OCI-LY1 (cell line): ENCODE measurements around the gene HOXA3.

Experiments
- H2AFZ ChIP-seq: fragments of 200-600 bp; sonication (generic), shearing (Covaris generic); 2 replicates; pipeline ENCODE4 v1.6.0; 2014; ENCODE audit warnings: antibody characterized with exemption, mild to moderate bottlenecking, low read length
- H3F3A ChIP-seq: fragments of 200-600 bp; sonication (generic), shearing (Covaris generic); 2 replicates; pipeline ENCODE4 v1.6.0; 2014; ENCODE audit warnings: mild to moderate bottlenecking, antibody characterized with exemption, low read length, moderate library complexity; ENCODE audit not compliant: insufficient read depth
- H3K27ac ChIP-seq: fragments of 200-600 bp; sonication (generic); 2 replicates; pipeline ENCODE4 v1.5.1; 2014; ENCODE audit warnings: low read length, mixed run types, mild to moderate bottlenecking, low read depth; ENCODE audit not compliant: poor library complexity, severe bottlenecking
- H3K27me3 ChIP-seq: fragments of 200-600 bp; sonication (generic); 2 replicates; pipeline ENCODE4 v1.6.0; 2014; ENCODE audit warnings: antibody characterized with exemption, mild to moderate bottlenecking, low read length, moderate library complexity; ENCODE audit not compliant: insufficient read depth
- H3K36me3 ChIP-seq: fragments of 200-600 bp; sonication (generic); 2 replicates; pipeline ENCODE4 v1.6.1; 2014; ENCODE audit warnings: mild to moderate bottlenecking, antibody characterized with exemption, low read length, moderate library complexity, mixed read lengths; ENCODE audit not compliant: insufficient read depth
- H3K4me1 ChIP-seq: fragments of 200-600 bp; sonication (generic); 2 replicates; pipeline ENCODE4 v1.5.1; 2014; ENCODE audit warnings: mild to moderate bottlenecking, low read length, moderate library complexity; ENCODE audit not compliant: insufficient read depth, severe bottlenecking
- H3K4me2 ChIP-seq: fragments of 200-600 bp; sonication (generic), shearing (Covaris generic); 2 replicates; pipeline ENCODE4 v1.6.1; 2014; ENCODE audit warnings: low read length
- H3K4me3 ChIP-seq: fragments of 200-600 bp; sonication (generic); 2 replicates; pipeline ENCODE4 v1.5.1; 2014; ENCODE audit warnings: low read length, low read depth, mild to moderate bottlenecking, mixed read lengths; ENCODE audit not compliant: poor library complexity, severe bottlenecking
- H3K79me2 ChIP-seq: fragments of 200-600 bp; shearing (Covaris generic); 2 replicates; pipeline ENCODE4 v1.6.1; 2016; ENCODE audit warnings: mixed run types, low read length, mixed read lengths; ENCODE audit not compliant: insufficient read depth
- H3K9ac ChIP-seq: fragments of 200-600 bp; sonication (generic), shearing (Covaris generic); 2 replicates; pipeline ENCODE4 v1.6.1; 2014; ENCODE audit warnings: mild to moderate bottlenecking, low read length, mixed read lengths
- H3K9me2 ChIP-seq: fragments of 200-600 bp; sonication (generic), shearing (Covaris generic); 2 replicates; pipeline ENCODE4 v1.6.1; 2014; ENCODE audit warnings: low read depth, mild to moderate bottlenecking, low read length, mixed read lengths
- H3K9me3 ChIP-seq: fragments of 200-600 bp; shearing (Covaris generic); 2 replicates; pipeline ENCODE4 v1.6.1; 2014; ENCODE audit warnings: low read length, mixed read lengths
- H4K20me1 ChIP-seq: fragments of 200-600 bp; sonication (generic), shearing (Covaris generic); 2 replicates; pipeline ENCODE4 v1.6.0; 2016; ENCODE audit warnings: mild to moderate bottlenecking, low read length; ENCODE audit not compliant: insufficient read depth
- CTCF ChIP-seq: fragments of 200-600 bp; sonication (generic), shearing (Covaris generic); IDR thresholded peaks from 2 replicates; pipeline ENCODE4 v1.5.1; 2017; ENCODE audit warnings: mild to moderate bottlenecking, antibody characterized with exemption, low read length, moderate library complexity, mixed read lengths
- EZH2 ChIP-seq: fragments of 200-600 bp; sonication (generic), shearing (Covaris generic); IDR thresholded peaks from 2 replicates; pipeline ENCODE4 v1.8.0; 2017; ENCODE audit warnings: borderline replicate concordance, mixed run types, mild to moderate bottlenecking, antibody characterized with exemption, low read length, moderate library complexity, mixed read lengths

Gene HOXA3

GRCh38 chr7:27114881-27115220 is 37.5 kb downstream of the HOXA3 start:
- no peaks in the 10 kb centered on the region for H3K9me2 ChIP-seq
- H3K4me2 ChIP-seq: no peak overlapping the region
- no peak overlapping the region for H3K9ac ChIP-seq
- no peaks in the 10 kb centered on the region for H3K4me1 ChIP-seq
- no peaks in the 10 kb centered on the region for H3K36me3 ChIP-seq
- H3K27me3 ChIP-seq: no peaks in the 10 kb centered on the region
- no peak overlapping the region for H3K27ac ChIP-seq
- no peaks in the 10 kb centered on the region for H3F3A ChIP-seq
- H2AFZ ChIP-seq: no peak overlapping the region
- H3K4me3 ChIP-seq: no peak overlapping the region
- H4K20me1 ChIP-seq: no peaks in the 10 kb centered on the region
- H3K79me2 ChIP-seq: no peaks in the 10 kb centered on the region
- H3K9me3 ChIP-seq: no peaks in the 10 kb centered on the region
- TF ChIP-seq CTCF (no peak), EZH2 (no peak)

- Histone ChIP-seq H4K20me1 (no peaks in the 10 kb centered on the region), H3K27me3 (no peaks in the 10 kb centered on the region), H3K4me1 (no peaks in the 10 kb centered on the region), H2AFZ (no peak overlapping the region), H3K9me3 (no peaks in the 10 kb centered on the region), H3K27ac (no peak overlapping the region), H3K9me2 (no peaks in the 10 kb centered on the region), H3F3A (no peaks in the 10 kb centered on the region), H3K79me2 (no peaks in the 10 kb centered on the region), H3K36me3 (no peaks in the 10 kb centered on the region), H3K4me3 (no peak overlapping the region), H3K9ac (no peak overlapping the region), H3K4me2 (no peak overlapping the region)
- no peak for TF ChIP-seq CTCF
- no peak for TF ChIP-seq EZH2
Measured at GRCh38 chr7:27113991-27114769, 38.2 kb downstream of the HOXA3 start.

DNA sequence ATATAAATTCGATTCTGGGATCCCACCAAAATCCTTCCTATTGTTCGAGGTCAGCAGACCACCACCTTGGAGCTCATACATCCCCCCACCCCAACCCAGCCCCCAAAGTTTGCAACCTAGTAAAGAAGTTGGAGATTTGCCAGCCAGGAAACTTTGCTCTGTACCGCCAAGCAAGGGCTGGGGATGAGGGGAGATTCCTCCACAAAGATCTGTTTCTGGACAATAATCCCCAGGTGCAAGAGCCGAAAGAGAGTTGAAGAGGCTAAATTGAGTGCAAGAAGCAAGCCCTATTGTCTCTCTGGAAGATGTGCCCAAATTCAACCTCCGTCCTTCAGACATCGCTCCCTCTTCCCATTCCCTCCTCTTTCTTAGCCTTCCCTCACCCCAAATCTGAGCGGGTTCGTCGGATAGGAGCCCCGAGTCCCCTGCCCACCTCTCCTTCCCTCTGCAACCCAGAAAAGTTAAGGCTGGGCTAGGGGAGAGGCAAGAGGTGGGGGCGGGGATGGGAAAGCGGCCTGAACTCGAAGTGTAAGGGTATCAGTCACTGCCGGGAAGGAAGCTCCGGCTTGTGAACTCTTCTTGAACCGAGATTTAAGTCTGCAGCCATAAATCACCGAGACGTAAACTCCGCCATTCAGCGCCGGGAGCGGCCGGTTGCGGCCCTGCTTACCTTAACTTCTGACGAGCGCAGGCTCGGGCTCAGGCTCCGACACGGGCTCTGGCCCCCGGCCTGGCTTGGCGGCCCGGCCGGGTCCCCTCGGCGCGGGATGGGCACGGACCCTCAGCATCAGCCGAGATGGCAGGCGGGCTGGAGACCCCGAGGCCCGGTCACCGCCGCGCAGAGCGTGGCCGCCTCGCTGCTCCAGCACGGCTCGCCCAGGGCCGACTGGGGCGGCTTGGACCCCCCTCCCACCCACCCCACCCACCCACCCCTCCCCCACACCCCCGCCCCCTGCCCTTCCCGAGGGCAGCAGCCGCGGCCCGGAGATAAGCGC is 39.1 kb downstream of the HOXA3 start:
- Histone ChIP-seq H3K27me3 (no peaks in the 10 kb centered on the region), H3K4me1 (no peaks in the 10 kb centered on the region), H4K20me1 (no peaks in the 10 kb centered on the region), H3K9me2 (no peaks in the 10 kb centered on the region), H3K27ac (no peak overlapping the region), H2AFZ (no peak overlapping the region), H3K9ac (no peak overlapping the region), H3K9me3 (no peaks in the 10 kb centered on the region), H3K4me2 (no peak overlapping the region), H3K79me2 (no peaks in the 10 kb centered on the region), H3K4me3 (no peak overlapping the region), H3K36me3 (no peaks in the 10 kb centered on the region), H3F3A (no peaks in the 10 kb centered on the region)
- no peak for TF ChIP-seq EZH2
- TF ChIP-seq CTCF: no peak
